Ammon's horn (tissue), 1 donor: Measurements from ENCODE around the gene WDR75.
"Not testable (repeated sequence)": the region's sequence is repeated elsewhere in the genome, so short reads cannot be mapped to it uniquely, and the experiment has no call there.

Experiments used
- DNase-seq: peaks from one replicate; pipeline ENCODE4 v3.0.0-alpha.2; 2016; ENCODE audit warnings: low spot score

Gene WDR75

GRCh38 chr2:189441709-189442074 is 418 bp downstream of the WDR75 start:
- DNase-seq = no peak

GRCh38 chr2:189442468-189442867 is 1.2 kb downstream of the WDR75 start:
- DNase-seq = no peak

- DNase-seq = no peak
Observed at GRCh38 chr2:189444322-189444721, 3.0 kb downstream of the WDR75 start.

GRCh38 chr2:189446780-189447179 is 5.5 kb downstream of the WDR75 start:
- DNase-seq = no peak

GRCh38 chr2:189454009-189454408 is 12.7 kb downstream of the WDR75 start:
- no peak for DNase-seq

- no peak for DNase-seq
Observed at GRCh38 chr2:189465076-189465475, 23.8 kb downstream of the WDR75 start.

GRCh38 chr2:189465478-189465877 is 24.2 kb downstream of the WDR75 start:
- no peak for DNase-seq

- no peak for DNase-seq
Observed at GRCh38 chr2:189466046-189466445, 24.8 kb downstream of the WDR75 start.

- peak; percentile 13 for DNase-seq
Observed at GRCh38 chr2:189466656-189467055, 25.4 kb downstream of the WDR75 start.

- DNase-seq = no peak
Observed at GRCh38 chr2:189467160-189467559, 25.9 kb downstream of the WDR75 start.

- DNase-seq = no peak
Observed at GRCh38 chr2:189467593-189467992, 26.3 kb downstream of the WDR75 start.

- peak; percentile 28 for DNase-seq
Observed at GRCh38 chr2:189474526-189474925, 33.3 kb downstream of the WDR75 start.

- DNase-seq = no peak
Observed at GRCh38 chr2:189477756-189478155, 36.5 kb downstream of the WDR75 start.

GRCh38 chr2:189478289-189478688 is 37.0 kb downstream of the WDR75 start:
- not testable (repeated sequence) for DNase-seq

GRCh38 chr2:189481071-189481470 is 39.8 kb downstream of the WDR75 start:
- DNase-seq = no peak

- DNase-seq = no peak
Observed at GRCh38 chr2:189483571-189483970, 42.3 kb downstream of the WDR75 start.

- DNase-seq = no peak
Observed at GRCh38 chr2:189483980-189484740, 42.9 kb downstream of the WDR75 start.

GRCh38 chr2:189485146-189485545 is 43.9 kb downstream of the WDR75 start:
- no peak for DNase-seq

GRCh38 chr2:189486237-189486770 is 45.0 kb downstream of the WDR75 start:
- no peak for DNase-seq

GRCh38 chr2:189487283-189488007 is 46.2 kb downstream of the WDR75 start:
- no peak for DNase-seq

- DNase-seq = no peak
Observed at GRCh38 chr2:189488008-189488310, 46.7 kb downstream of the WDR75 start.

- DNase-seq = no peak
Observed at GRCh38 chr2:189492451-189492850, 51.2 kb downstream of the WDR75 start.

- DNase-seq = no peak
Observed at GRCh38 chr2:189498205-189498604, 56.9 kb downstream of the WDR75 start.

- no peak for DNase-seq
Observed at GRCh38 chr2:189499137-189499536, 57.9 kb downstream of the WDR75 start.
